HG03571 (cell line): Measurements from ENCODE around the gene GDF11.
A peak's percentile ranks its signal among the peaks of the same experiment; 100 is the strongest.

ENCODE experiments used
- ATAC-seq: cut with Tn5 transposase; IDR thresholded peaks from one replicate; pipeline ENCODE4 v1.9.1; 2021; ENCODE audit not compliant: unreplicated experiment

Gene GDF11

GRCh38 chr12:55742719-55743405, at the start of gene GDF11:
Gene GDF11, plus strand, starts transcription at chr12:55743122. Its CDS starts 195 bp downstream, at chr12:55743317.
- ATAC-seq = peak; percentile 23

- ATAC-seq = no peak
Observed at GRCh38 chr12:55693323-55694187, 49.4 kb upstream of the GDF11 start.

DNA sequence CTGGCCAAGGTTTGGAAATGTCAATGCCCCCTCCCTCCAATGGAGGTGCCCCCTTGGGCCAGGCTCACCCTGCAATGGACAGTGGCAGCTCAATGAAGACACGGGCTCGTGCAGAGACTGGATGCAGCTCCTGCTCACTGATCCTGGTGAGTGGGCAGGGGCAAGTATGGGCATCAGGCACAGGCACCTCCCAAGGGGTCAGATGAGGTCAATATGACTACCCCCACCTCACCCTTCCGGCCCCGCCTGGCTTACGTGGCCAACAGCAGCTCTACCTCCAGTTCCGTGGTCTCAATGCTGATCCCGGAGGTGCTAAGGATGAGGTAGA, 48.8 kb upstream of the GDF11 start:
- ATAC-seq = no peak

DNA sequence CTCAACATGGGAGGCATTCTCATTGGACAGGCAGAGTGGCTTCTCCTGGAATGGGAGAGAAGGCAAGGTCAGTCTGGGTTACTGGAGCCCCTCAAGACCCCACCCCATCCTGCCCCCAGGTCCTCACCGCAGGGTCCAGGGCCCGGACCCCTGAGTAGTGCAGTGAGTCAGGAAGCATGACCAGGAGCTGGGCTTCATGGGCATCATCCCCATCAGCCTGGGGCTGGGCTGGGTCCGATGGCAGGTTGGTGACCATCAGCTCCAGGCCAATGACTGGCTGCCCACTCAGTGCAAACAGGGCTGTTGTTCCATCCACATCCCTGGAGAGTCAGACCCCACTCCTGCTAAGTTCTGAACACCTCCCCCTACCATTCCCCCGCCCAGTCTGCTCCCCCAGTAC, 48.3 kb upstream of the GDF11 start:
- ATAC-seq = no peak

GRCh38 chr12:55695349-55695748, 47.6 kb upstream of the GDF11 start:
- no peak for ATAC-seq

DNA sequence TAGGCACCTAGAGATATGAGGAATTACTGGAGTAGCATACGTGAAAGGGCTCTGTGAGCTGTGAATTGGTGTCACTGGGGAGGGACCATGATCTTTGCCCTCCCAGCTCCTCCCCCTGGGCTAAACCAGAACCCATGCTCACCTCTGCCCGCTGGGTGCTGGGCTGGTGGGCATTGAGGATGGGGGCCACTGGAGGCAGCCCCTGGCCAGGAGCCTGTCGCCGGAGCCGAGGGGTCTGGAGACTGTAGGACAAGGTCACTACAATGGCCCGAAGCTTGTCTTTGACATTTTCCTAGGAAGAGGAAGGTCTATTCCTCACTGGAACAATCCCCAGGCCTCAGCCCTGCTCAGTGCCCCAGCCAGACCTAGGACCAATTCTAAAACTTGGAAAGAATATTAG, 46.8 kb upstream of the GDF11 start:
- ATAC-seq = no peak

- ATAC-seq = no peak
Observed at GRCh38 chr12:55696796-55697462, 46.0 kb upstream of the GDF11 start.

DNA sequence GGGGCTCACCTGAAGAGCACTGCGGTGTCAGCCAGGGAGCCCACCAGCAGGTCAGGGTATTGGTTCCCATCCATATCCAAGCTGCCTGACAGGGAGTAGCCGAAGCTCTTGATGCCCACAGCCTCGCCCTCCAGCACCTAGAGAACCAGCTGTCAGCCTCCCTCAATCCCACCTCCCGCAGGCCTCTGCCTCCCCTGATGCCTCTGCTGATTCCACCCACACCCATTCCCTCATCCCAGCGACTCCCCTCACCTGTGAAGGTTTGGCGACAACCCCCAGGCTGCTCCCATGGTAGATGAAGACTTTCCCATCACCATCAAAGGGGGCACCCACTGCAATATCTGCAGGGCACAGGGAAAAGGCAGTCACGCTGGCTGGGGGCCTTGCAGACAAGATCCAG, 45.2 kb upstream of the GDF11 start:
- ATAC-seq = no peak

DNA sequence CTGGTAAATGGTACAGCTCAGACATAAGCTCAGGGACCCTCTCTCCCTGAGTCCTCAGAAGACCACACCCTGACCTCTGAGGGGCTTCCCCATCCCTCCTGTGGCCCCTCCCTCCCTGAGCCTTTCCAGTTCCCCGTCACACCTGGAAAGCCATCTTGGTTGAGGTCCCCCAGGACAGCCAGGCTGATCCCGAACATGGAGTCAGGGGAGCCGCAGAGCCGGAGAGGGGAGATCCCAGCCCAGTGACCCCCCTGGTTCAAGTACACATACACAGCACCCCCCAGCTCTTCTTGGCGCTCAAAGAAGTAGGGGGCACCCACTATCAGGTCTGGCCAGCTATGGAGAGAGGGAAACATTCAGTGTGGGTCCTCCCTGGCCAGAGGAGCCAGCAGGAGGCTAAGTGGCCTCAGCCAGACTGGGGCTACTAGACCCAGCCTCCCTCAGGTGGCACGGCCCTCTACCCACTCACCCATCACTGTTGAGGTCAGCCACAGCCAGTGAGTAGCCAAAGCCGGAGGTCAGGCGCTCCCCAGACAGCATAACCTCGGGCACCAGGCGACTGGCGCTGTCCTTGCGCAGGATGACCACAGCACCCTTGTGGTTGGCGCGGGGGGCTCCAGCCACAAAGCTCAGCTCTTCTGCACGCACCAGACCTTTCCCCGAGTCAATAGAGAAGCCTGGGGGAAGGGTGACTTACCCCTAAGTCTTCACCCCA, 44.5 kb upstream of the GDF11 start:
- ATAC-seq = no peak

DNA sequence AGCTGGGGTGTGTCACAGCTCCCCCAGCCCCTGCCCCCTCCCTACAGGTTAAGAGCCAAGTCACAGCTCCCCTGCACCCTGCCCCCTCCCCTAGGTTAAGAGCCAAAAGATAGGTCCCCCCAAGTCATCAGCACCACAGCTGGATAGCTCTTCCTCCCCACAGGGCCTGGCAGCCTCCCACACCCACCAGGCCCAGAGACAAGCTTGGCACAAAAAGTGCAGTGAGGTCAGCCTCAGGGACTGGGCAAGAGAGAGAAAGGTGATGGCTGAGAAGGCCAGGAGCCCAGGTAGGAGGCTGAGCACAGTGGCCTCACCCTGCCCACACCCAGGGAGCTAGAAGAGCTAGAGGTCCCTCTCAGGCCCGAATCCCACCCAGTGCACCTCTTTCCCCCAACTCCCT, 44.0 kb upstream of the GDF11 start:
- ATAC-seq = no peak

DNA sequence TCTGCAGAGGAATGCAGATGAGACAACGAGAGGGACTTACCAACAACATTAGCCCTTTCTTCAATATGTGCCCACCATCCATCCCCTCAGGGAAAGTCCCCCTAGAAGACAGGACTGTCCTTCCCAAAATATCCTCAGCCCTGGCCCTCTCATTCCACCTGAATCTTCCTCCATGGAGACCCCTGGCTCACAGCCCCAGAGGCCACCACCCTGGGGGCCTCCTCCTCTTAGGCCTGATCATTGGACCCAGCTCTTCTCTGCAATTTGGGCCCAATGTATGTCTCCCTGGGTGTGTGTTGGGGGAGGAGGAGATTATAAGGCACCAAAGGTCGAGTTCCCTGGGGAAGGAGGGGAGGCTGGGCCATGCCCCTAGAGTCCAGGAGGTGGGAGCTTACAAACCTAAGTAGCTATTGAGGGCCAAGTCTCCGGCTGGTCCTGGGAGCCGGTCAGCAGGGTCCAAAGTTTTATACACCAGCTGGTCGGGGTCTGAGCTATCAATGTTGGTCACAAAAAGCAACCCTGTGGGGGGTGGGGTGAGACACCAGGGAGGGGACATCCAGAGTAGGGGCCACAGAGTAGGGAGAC, 43.4 kb upstream of the GDF11 start:
- no peak for ATAC-seq

- ATAC-seq = no peak
Observed at GRCh38 chr12:55700255-55701018, 42.5 kb upstream of the GDF11 start.

DNA sequence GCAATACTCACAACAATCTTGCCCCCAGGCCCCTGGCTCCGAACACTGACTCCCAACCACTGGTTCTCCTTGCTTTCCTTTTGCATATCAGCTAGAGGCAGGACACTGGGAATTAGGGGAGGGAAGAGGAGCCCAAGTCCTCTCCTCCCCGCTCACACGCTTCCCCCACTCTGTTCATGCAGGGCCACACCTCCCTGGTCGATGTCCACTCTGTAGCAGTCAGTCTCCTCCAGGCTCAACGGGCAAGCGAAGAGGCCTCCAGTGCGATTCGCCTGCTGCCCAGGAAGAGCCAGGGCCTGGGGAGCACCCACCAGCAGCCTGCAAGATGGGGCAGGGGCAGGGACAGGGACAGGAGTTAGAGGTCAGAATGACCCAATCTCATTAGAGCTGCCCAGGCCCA, 40.1 kb upstream of the GDF11 start:
- no peak for ATAC-seq

- no peak for ATAC-seq
Observed at GRCh38 chr12:55703288-55703687, 39.6 kb upstream of the GDF11 start.

GRCh38 chr12:55703901-55704761, 38.8 kb upstream of the GDF11 start:
- ATAC-seq = no peak

DNA sequence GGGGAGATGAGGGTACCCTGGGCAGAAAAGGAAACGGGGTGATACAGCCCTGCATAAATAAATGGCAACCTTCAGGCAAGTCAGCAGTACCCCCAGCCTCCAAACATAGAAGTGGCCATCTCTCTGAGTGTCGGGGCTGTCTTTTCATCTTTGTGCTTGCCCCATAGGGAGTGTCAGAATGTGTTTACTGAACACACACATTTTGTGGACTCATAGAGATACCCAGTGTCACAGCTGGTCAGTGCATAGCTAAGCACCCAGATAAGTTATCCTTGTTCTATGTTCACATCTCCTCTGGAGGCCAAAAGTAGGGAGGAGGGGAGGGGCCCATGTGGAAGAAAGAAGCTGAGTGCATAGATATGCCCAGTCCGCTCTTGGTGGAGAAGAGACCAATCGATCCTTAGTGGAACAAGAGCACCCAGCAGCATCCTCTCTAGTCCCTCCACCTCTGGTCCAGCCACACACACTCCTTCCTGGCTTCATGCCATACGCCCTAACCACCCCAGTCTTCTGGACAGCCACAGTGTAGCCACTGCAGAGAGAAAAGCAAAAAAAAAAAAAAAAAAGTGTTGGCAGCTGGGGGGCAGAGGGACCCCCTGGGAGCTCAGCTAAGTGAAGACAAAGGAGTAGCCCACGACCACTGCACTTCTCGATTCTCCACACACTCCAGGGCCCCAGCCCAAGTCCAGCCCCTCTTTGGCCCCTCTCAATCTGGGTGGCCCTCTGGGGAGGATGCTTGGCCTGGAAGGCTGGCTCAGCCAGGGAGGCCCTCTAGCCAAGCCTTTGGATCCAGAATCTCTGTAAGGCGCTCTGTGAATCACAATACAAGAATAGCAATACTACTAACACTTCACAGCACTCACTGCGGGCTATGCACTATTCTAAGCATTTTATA, 37.9 kb upstream of the GDF11 start:
- no peak for ATAC-seq

DNA sequence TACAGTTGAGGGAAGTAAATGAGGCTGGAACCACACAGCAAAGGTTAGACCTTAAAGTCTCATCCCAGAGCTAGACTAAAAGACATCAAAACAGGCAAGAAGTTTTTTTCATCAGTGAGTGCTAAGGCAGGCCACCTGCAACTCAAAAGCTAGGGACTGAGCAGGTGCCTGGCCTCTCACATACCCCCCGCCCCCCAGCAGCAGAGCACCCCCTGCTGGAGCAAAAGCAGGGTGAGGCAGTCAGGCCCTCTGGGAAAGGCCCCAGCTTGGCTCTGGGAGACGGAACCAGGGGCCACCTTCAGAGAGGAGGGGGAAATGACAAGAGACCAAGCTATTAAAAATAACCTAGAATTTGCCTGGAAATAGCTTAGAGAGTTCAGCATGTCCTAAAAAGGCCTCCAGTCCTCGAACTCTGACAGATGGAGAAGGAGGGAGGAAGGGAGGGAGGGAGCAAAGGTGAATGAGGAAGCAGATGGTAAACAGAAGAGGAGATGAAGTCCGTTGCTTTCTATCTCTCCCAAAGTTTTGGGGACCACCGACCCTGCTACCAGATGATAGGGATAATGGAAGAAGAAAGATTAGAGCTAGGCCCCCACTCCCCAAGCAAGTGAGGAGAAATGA, 37.0 kb upstream of the GDF11 start:
- no peak for ATAC-seq
